Measurements from ENCODE around the gene OCRL.
A peak's percentile ranks its signal among the peaks of the same experiment; 100 is the strongest.

DNA sequence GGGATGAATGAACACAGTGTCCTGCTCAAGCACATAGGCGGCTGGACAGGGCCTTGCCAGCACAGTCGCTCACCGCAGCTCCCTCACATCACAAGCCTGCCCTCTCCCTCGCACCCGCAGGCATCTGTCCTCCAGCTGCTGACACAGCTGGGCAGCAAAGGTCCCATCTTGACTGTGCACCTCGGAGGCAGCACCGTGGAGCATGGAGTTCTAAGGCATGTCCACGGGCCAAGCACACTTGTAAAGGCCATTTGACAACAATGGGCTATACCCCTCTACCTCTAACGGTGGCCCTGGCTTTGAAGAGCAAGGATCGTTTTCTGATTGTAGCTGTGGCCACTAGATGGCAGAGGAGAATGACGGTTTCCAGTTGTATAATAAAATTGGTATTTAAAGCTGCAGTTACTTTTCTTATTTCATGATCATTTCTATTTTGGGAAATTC, 60.9 kb downstream of the OCRL start:
- TF ChIP-seq POLR2A (IDR thresholded peaks at IDR 0.05; ENCODE audit: low read depth, low read length) (no peak), NFE2L2 (IDR thresholded peaks at IDR 0.05; ENCODE audit: low read depth, low read length) (no peak), RAD21 (IDR thresholded peaks at IDR 0.05; ENCODE audit: low read length) (peak; percentile 43), MXI1 (IDR thresholded peaks at IDR 0.05; ENCODE audit: borderline replicate concordance, low read depth, low read length) (no peak), MAZ (IDR thresholded peaks at IDR 0.05; ENCODE audit: borderline replicate concordance, low read depth, low read length) (no peak)
- TF ChIP-seq, protein P1, sequence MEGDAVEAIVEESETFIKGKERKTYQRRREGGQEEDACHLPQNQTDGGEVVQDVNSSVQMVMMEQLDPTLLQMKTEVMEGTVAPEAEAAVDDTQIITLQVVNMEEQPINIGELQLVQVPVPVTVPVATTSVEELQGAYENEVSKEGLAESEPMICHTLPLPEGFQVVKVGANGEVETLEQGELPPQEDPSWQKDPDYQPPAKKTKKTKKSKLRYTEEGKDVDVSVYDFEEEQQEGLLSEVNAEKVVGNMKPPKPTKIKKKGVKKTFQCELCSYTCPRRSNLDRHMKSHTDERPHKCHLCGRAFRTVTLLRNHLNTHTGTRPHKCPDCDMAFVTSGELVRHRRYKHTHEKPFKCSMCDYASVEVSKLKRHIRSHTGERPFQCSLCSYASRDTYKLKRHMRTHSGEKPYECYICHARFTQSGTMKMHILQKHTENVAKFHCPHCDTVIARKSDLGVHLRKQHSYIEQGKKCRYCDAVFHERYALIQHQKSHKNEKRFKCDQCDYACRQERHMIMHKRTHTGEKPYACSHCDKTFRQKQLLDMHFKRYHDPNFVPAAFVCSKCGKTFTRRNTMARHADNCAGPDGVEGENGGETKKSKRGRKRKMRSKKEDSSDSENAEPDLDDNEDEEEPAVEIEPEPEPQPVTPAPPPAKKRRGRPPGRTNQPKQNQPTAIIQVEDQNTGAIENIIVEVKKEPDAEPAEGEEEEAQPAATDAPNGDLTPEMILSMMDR (conservative IDR thresholded peaks at IDR 0.05; ENCODE audit: low read depth, low read length) = peak; percentile 58
- TF ChIP-seq, protein P2, sequence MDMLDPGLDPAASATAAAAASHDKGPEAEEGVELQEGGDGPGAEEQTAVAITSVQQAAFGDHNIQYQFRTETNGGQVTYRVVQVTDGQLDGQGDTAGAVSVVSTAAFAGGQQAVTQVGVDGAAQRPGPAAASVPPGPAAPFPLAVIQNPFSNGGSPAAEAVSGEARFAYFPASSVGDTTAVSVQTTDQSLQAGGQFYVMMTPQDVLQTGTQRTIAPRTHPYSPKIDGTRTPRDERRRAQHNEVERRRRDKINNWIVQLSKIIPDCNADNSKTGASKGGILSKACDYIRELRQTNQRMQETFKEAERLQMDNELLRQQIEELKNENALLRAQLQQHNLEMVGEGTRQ (IDR thresholded peaks at IDR 0.05; ENCODE audit: low read depth, low read length) = no peak

Measured in IMR-90 (cell line).